ENCODE results near the gene MYRIP. TPM values are rescaled to one million over a fixed set of nuclear protein-coding genes. Genes with fewer than 3 reads are reported as not detected.

MYRIP gene
- total RNA-seq, 3 donors from 2014 or later, result 2.3 to 4.8 (median 2.6) TPM

- Histone ChIP-seq H3K9me3 (no peaks in the 10 kb centered on the region), H3K36me3 (no peaks in the 10 kb centered on the region), H3K27ac (no peak overlapping the region), H3K4me3 (no peak overlapping the region), H3K4me1 (no peaks in the 10 kb centered on the region), H3K27me3 (no peaks in the 10 kb centered on the region)
- no peak for DNase-seq (ENCODE audit: low spot score in 2 of 2)
- intact Hi-C loops (cut with DNase I; ENCODE audit: low total_unique reads), result no loop called here
- TF ChIP-seq POLR2A (IDR thresholded peaks at IDR 0.05) (no peak), CTCF (IDR thresholded peaks at IDR 0.05) (no peak), POLR2AphosphoS5 (IDR thresholded peaks at IDR 0.05) (no peak)
These were observed 39.0 kb downstream of the MYRIP start for GRCh38 chr3:39848365-39848764.

GRCh38 chr3:39849992-39850715 lies 40.7 kb downstream of the MYRIP start:
- Histone ChIP-seq H3K4me1 (no peaks in the 10 kb centered on the region), H3K27me3 (no peaks in the 10 kb centered on the region), H3K4me3 (no peak overlapping the region), H3K9me3 (no peaks in the 10 kb centered on the region), H3K36me3 (no peaks in the 10 kb centered on the region), H3K27ac (no peak overlapping the region)
- no peak for TF ChIP-seq CTCF (IDR thresholded peaks at IDR 0.05)
- TF ChIP-seq POLR2A (IDR thresholded peaks at IDR 0.05), result no peak
- TF ChIP-seq POLR2AphosphoS5 (IDR thresholded peaks at IDR 0.05), result no peak
- intact Hi-C loops (cut with DNase I; ENCODE audit: low total_unique reads), result loop anchor here (10.0 kb wide), 1 partner anchor 1525 kb away; no protein-coding TSS in a partner anchor
- DNase-seq (ENCODE audit: low spot score in 2 of 2), result no peak

GRCh38 chr3:39850716-39851032 lies 41.3 kb downstream of the MYRIP start:
- no peak overlapping the region for H3K4me3 ChIP-seq
- intact Hi-C loops (cut with DNase I; ENCODE audit: low total_unique reads), result loop anchor here (10.0 kb wide), 1 partner anchor 1526 kb away; no protein-coding TSS in a partner anchor
- H3K36me3 ChIP-seq, result no peaks in the 10 kb centered on the region
- no peaks in the 10 kb centered on the region for H3K4me1 ChIP-seq
- no peaks in the 10 kb centered on the region for H3K9me3 ChIP-seq
- H3K27me3 ChIP-seq, result no peaks in the 10 kb centered on the region
- DNase-seq (ENCODE audit: low spot score in 2 of 2), result no peak
- H3K27ac ChIP-seq, result no peak overlapping the region
- TF ChIP-seq CTCF (IDR thresholded peaks at IDR 0.05) (no peak), POLR2AphosphoS5 (IDR thresholded peaks at IDR 0.05) (no peak), POLR2A (IDR thresholded peaks at IDR 0.05) (no peak)

- Histone ChIP-seq H3K4me3 (no peak overlapping the region), H3K36me3 (no peaks in the 10 kb centered on the region), H3K9me3 (peaks cover 0 to 14% of the 10 kb centered on the region in 2 donors), H3K27ac (no peak overlapping the region), H3K4me1 (no peaks in the 10 kb centered on the region), H3K27me3 (no peaks in the 10 kb centered on the region)
- intact Hi-C loops (cut with DNase I; ENCODE audit: low total_unique reads), result loop anchor here (10.0 kb wide), 1 partner anchor 1531 kb away; no protein-coding TSS in a partner anchor
- DNase-seq (ENCODE audit: low spot score in 2 of 2), result no peak
- TF ChIP-seq CTCF (IDR thresholded peaks at IDR 0.05), result no peak
- no peak for TF ChIP-seq POLR2A (IDR thresholded peaks at IDR 0.05)
- TF ChIP-seq POLR2AphosphoS5 (IDR thresholded peaks at IDR 0.05), result no peak
These were observed 46.1 kb downstream of the MYRIP start for GRCh38 chr3:39855517-39855916.

GRCh38 chr3:39869890-39870289 lies 60.5 kb downstream of the MYRIP start:
- intact Hi-C loops (cut with DNase I; ENCODE audit: low total_unique reads), result no loop called here
- no peak for TF ChIP-seq POLR2AphosphoS5 (IDR thresholded peaks at IDR 0.05)
- no peak for TF ChIP-seq POLR2A (IDR thresholded peaks at IDR 0.05)
- TF ChIP-seq CTCF (IDR thresholded peaks at IDR 0.05), result no peak
- DNase-seq (ENCODE audit: low spot score in 2 of 2), result no peak
- H3K9me3 ChIP-seq, result no peaks in the 10 kb centered on the region
- no peaks in the 10 kb centered on the region for H3K4me1 ChIP-seq
- no peak overlapping the region for H3K27ac ChIP-seq
- no peak overlapping the region for H3K4me3 ChIP-seq
- no peaks in the 10 kb centered on the region for H3K36me3 ChIP-seq
- no peaks in the 10 kb centered on the region for H3K27me3 ChIP-seq
